Colonic mucosa (tissue), 4 donors: ENCODE data around the gene KIAA1755. TPM values are rescaled to one million over a fixed set of nuclear protein-coding genes. Genes with fewer than 3 reads are reported as not detected.

ENCODE experiments used
- DNase-seq: peaks from one replicate; pipeline ENCODE4 v3.0.0-alpha.2; 2020
- H3K27ac ChIP-seq: fragments of 200-600 bp; one replicate; pipeline ENCODE4 v1.8.0; 2021
- H3K27me3 ChIP-seq: fragments of 200-600 bp; one replicate; pipeline ENCODE4 v1.8.0; 2021
- H3K36me3 ChIP-seq: fragments of 200-600 bp; one replicate; pipeline ENCODE4 v1.8.0; 2021
- H3K4me1 ChIP-seq: fragments of 200-600 bp; one replicate; pipeline ENCODE4 v1.8.0; 2021; ENCODE audit warnings: mild to moderate bottlenecking
- H3K4me3 ChIP-seq: fragments of 200-600 bp; one replicate; pipeline ENCODE4 v1.8.0; 2021
- H3K9ac ChIP-seq, 2 donors: one replicate each; pipeline ENCODE4 v1.7.0; 2013; ENCODE audit warnings: control low read depth in 2 of 2, low read depth in 2 of 2, low read length in 2 of 2
- H3K9me3 ChIP-seq: fragments of 200-600 bp; one replicate; pipeline ENCODE4 v1.8.0; 2021
- intact Hi-C: fragments of 100-400 bp; cut with DNase I; formaldehyde crosslinking; loops from one replicate; pipeline ENCODE4 v1.14.1; 2022
- total RNA-seq, 2 donors: library from RNA; stranded (reverse); fragmentation: NEBNext Ultra II Directional in 1 of 2; extraction: Animal tissue kit (Norgen Biotek cat#: 25700) in 1 of 2; gene quantifications; one replicate each; pipeline ENCODE4 v1.2.1, GENCODE V29; 2021
- TF ChIP-seq, protein P1 (sequence below): fragments of 200-600 bp; IDR thresholded peaks from one replicate; pipeline ENCODE4 v1.8.0; 2022; ENCODE audit warnings: antibody characterized with exemption, mild to moderate bottlenecking
- donor health status: healthy.
- donor health status: DM: no; HTN: no; CAD: no.
- donor health status: DM: no; HTN: no; CAD: no.

Gene KIAA1755
- total RNA-seq, 2 donors from 2014 or later: 0.40 to 3.9 TPM

DNA sequence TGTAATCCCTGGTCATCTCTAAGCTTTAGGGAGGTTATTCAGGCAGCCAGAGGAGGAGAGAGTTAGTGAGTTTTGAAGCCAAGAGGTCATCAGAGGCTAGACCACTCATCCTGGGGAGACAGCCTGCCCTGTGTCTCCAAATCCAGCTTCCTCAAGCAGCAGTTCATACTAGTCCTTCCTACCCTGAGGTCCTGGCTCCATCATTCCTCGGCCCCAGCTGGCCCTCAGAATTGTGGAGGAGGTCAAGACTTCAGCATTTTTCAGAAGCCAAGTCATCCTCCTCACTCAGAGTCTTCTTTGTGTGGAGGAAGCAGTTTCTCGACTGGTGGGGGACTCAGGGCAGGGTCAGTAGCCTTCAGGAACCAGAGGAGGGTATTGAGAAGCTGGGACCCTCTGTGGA is 12.4 kb upstream of the KIAA1755 start:
- intact Hi-C loops: no loop called here
- Histone ChIP-seq H3K36me3 (no peaks in the 10 kb centered on the region), H3K9ac (no peak overlapping the region), H3K4me3 (no peak overlapping the region), H3K27ac (no peak overlapping the region), H3K27me3 (no peaks in the 10 kb centered on the region), H3K9me3 (no peaks in the 10 kb centered on the region), H3K4me1 (no peaks in the 10 kb centered on the region)
- DNase-seq: no peak
- TF ChIP-seq, protein P1, sequence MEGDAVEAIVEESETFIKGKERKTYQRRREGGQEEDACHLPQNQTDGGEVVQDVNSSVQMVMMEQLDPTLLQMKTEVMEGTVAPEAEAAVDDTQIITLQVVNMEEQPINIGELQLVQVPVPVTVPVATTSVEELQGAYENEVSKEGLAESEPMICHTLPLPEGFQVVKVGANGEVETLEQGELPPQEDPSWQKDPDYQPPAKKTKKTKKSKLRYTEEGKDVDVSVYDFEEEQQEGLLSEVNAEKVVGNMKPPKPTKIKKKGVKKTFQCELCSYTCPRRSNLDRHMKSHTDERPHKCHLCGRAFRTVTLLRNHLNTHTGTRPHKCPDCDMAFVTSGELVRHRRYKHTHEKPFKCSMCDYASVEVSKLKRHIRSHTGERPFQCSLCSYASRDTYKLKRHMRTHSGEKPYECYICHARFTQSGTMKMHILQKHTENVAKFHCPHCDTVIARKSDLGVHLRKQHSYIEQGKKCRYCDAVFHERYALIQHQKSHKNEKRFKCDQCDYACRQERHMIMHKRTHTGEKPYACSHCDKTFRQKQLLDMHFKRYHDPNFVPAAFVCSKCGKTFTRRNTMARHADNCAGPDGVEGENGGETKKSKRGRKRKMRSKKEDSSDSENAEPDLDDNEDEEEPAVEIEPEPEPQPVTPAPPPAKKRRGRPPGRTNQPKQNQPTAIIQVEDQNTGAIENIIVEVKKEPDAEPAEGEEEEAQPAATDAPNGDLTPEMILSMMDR: no peak

DNA sequence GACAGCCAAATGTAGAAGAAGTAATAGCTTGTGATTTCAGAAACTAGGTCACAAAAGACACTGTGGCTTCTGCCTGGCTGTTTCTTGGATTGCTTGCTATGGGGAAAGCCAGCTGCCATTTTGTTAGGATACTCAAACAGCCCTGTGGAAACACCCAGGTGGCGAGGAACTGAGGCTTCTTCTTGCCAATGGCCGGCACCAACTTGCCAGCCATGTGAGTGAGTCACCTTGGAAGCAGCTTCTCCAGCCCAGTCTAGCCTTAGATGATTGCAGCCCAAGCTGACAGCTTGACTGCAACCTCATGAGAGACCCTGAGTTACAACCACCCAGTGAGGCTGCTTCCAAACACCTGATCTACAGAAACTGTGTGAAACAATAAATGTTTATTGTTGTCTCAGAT is 11.9 kb upstream of the KIAA1755 start:
- intact Hi-C loops: no loop called here
- Histone ChIP-seq H3K27ac (no peak overlapping the region), H3K9me3 (no peaks in the 10 kb centered on the region), H3K27me3 (no peaks in the 10 kb centered on the region), H3K36me3 (no peaks in the 10 kb centered on the region), H3K9ac (no peak overlapping the region), H3K4me3 (no peak overlapping the region), H3K4me1 (no peaks in the 10 kb centered on the region)
- TF ChIP-seq, protein P1: no peak
- DNase-seq: no peak

DNA sequence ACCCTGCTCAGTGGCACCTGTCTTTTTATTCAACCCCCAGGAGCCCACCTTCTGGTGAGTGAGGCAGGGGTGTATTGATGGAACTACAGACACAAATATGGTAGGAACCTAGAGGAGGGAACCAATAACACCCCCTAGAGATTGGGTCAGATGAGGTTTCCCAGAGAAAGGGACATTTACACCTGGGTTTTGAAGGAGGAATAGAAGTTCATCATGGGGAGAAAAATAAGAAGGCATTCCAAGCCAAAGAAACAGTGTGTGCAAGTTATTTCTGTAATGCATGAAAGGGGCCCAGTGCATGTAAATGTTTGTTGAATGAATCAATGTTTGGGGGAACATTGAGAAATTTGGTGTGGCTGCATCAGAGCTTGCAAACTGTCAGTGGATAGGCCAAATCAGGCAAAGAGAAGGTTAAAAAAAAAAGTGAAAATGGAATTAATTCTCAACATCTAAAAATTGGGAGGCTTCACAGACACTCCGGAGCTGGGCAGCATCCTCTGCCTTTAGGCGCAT is 11.1 kb upstream of the KIAA1755 start:
- intact Hi-C loops: no loop called here

DNA sequence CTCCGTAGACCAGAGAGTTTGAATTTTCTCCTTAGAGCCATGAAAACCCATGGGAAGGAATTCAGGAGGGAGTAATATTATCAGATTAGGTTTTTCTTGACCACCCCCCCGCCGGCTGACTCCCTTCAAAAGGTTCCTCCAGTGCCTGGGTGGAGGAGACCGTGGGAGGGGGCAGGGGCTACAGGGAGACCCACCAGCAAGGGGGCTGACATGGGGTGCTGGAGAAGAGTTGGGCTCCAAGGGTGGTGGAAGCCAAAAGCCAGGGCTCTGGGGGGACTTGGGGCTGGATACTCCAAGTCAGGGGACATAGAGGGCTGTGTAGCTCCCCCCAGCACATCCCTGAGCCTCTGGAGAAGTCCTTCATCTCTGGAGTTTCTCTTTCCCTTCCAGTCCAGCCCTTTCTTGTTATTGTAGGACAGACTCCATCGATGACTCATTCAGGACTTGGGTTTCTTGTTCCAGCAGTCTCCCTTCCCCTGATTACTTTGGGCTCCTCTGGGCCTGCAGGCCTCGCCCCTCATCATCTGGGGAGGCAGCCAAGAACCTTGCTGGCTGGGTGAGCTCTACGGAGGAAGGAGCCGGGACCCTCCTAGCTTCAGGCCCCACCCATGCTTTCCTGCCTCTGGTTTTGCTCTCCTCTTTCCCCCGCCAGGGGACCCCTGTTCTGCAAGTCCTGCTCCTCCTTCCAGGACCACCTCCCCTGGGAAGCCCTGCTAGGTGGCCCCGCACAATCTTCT is 10.5 kb upstream of the KIAA1755 start:
- Histone ChIP-seq H3K4me3 (no peak overlapping the region), H3K9ac (no peak overlapping the region), H3K27ac (peak overlapping the region; percentile 40), H3K9me3 (no peaks in the 10 kb centered on the region), H3K27me3 (no peaks in the 10 kb centered on the region), H3K4me1 (no peaks in the 10 kb centered on the region), H3K36me3 (no peaks in the 10 kb centered on the region)
- TF ChIP-seq, protein P1: no peak
- intact Hi-C loops: no loop called here
- no peak for DNase-seq

More for the DNA sequence above, 11.1 kb upstream of the KIAA1755 start:
- Histone ChIP-seq H3K27ac (no peak overlapping the region), H3K9ac (no peak overlapping the region), H3K27me3 (no peaks in the 10 kb centered on the region), H3K4me1 (no peaks in the 10 kb centered on the region), H3K4me3 (no peak overlapping the region), H3K36me3 (no peaks in the 10 kb centered on the region), H3K9me3 (no peaks in the 10 kb centered on the region)
- TF ChIP-seq, protein P1: no peak
- no peak for DNase-seq

DNA sequence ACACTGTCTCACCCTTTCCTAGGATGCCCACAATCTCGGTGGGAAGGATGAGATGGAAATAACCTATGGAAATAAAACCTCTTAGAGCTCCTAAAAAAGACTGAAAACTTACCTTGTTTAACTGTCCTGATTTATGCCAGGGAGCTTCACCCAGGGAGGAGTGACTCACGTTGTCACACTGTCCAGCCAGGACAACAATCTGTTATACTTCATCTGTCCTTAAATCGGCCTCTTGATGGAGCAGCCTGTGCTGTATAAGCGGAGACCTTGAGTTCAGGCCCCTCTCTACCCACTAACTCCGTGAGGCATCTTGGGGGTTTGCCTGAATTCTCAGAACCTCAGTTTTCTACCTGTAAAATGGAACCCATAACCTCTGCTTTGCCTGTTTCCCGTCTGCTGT is 9.2 kb upstream of the KIAA1755 start:
- Histone ChIP-seq H3K9ac (no peak overlapping the region), H3K27me3 (no peaks in the 10 kb centered on the region), H3K36me3 (no peaks in the 10 kb centered on the region), H3K9me3 (no peaks in the 10 kb centered on the region), H3K4me1 (no peaks in the 10 kb centered on the region), H3K4me3 (no peak overlapping the region), H3K27ac (no peak overlapping the region)
- intact Hi-C loops: no loop called here
- TF ChIP-seq, protein P1: no peak
- no peak for DNase-seq
